Kidney (tissue), 14 donors: ENCODE measurements around the gene LPCAT1. TPM values are rescaled to one million over a fixed set of nuclear protein-coding genes. Genes with fewer than 3 reads are reported as not detected.
A peak's percentile ranks its signal among the peaks of the same experiment; 100 is the strongest.

Source experiments
- DNase-seq, 5 donors: peaks; one replicate each; pipeline ENCODE4 v3.0.0-alpha.2; 2013 to 2020
- FAIRE-seq: peaks from 2 replicates; lab custom pipeline; 2012; peaks lifted over from hg19 to GRCh38; lab: Jason Lieb, UNC
- H3K27ac ChIP-seq, 2 donors: one replicate each; pipeline ENCODE4 v1.7.0; 2013; ENCODE audit warnings: low read depth in 2 of 2, low read length in 2 of 2, inconsistent platforms in 1 of 2
- H3K27me3 ChIP-seq: one replicate; pipeline ENCODE4 v1.7.1; 2013; ENCODE audit warnings: low read length, inconsistent platforms; ENCODE audit not compliant: control insufficient read depth, insufficient read depth
- H3K36me3 ChIP-seq, 3 donors: one replicate each; pipeline versions ENCODE4 v1.7.0 to v1.7.1; 2013; ENCODE audit warnings: low read length in 3 of 3, control low read depth in 1 of 3, inconsistent platforms in 1 of 3; ENCODE audit not compliant: insufficient read depth in 3 of 3, control insufficient read depth in 2 of 3
- H3K4me1 ChIP-seq, 3 donors: one replicate each; pipeline versions ENCODE4 v1.7.0 to v1.7.1; 2013; ENCODE audit warnings: low read length in 3 of 3, inconsistent platforms in 1 of 3, low read depth in 1 of 3; ENCODE audit not compliant: control insufficient read depth in 2 of 3, insufficient read depth in 2 of 3
- H3K4me3 ChIP-seq, 3 donors: one replicate each; pipeline versions ENCODE4 v1.7.0 to v1.8.1; 2013; ENCODE audit warnings: low read length in 3 of 3, control low read depth in 1 of 3, inconsistent platforms in 1 of 3
- H3K9ac ChIP-seq, 3 donors: one replicate each; pipeline versions ENCODE4 v1.7.0 to v1.7.1; 2013; ENCODE audit warnings: low read length in 3 of 3, control low read depth in 1 of 3, inconsistent platforms in 1 of 3
- H3K9me3 ChIP-seq, 3 donors: one replicate each; pipeline versions ENCODE4 v1.7.0 to v1.7.1; 2013; ENCODE audit warnings: low read length in 3 of 3, control low read depth in 1 of 3, inconsistent platforms in 1 of 3; ENCODE audit not compliant: control insufficient read depth in 2 of 3, insufficient read depth in 1 of 3
- intact Hi-C: fragments of 100-400 bp; cut with DNase I; formaldehyde crosslinking; loops from one replicate; pipeline ENCODE4 v1.11.1; 2022
- polyA plus RNA-seq: library from polyadenylated mRNA; stranded (reverse); fragments of 350-450 nt; fragmentation: Illumina TruSeq; extraction: RNeasy Lipid Tissue Mini Kit (QIAGEN cat#74804); gene quantifications from one replicate; pipeline ENCODE4 v1.2.3, GENCODE V29; 2014; ENCODE audit warnings: low read depth, low replicate concordance; ENCODE audit not compliant: insufficient read depth
- total RNA-seq: library from RNA; stranded (reverse); fragmentation: NEBNext Ultra II Directional; extraction: Animal tissue kit (Norgen Biotek cat#: 25700); gene quantifications from one replicate; pipeline ENCODE4 v1.2.1, GENCODE V29; 2021
- TF ChIP-seq, protein P1 (sequence below): IDR thresholded peaks from 3 replicates; pipeline ENCODE4 v1.5.1; 2012; ENCODE audit warnings: mild to moderate bottlenecking, moderate library complexity, borderline replicate concordance; ENCODE audit not compliant: insufficient read depth; ENCODE audit errors: extremely low read depth
- donor health status: control.
- donor health status: control.
- donor health status: control.
- donor health status: control.
- donor health status: control.
- donor health status: DM: yes; HTN: yes; CAD: no.
- donor health status: Normal renal cell carcinoma (clear cell type).

The LPCAT1 gene
- total and polyA plus RNA-seq, 2 donors from 2014 or later = 22.2 to 46.5 TPM

DNA sequence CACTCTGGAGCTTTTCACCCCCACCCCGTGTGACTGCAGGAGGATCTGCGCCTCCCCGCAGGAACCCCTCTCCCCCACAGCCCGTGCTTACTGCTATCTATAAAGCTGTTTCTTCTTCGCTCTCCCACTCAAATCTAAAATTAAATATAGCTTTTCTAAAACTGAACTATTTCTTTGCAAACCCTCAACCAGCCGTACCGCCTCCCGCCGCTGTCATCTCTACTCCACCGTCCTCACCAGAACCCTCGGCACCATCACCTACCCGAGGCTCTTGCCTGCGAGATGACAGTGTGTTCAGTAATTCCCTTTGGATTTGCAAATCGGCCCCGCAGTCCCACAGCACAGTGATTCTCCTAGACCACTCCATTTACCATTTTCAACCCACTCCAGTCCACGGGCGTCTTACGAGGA, 13.6 kb downstream of the LPCAT1 start:
- H3K4me1 ChIP-seq = peaks cover 0 to 5% (median 0%) of the 10 kb centered on the region in 3 donors
- intact Hi-C loops = no loop called here
- DNase-seq (peak in 2 of 5 donors; percentile 4 to 15), FAIRE-seq (no peak)
- peaks cover 0 to 2% (median 0%) of the 10 kb centered on the region in 3 donors for H3K36me3 ChIP-seq
- no peak overlapping the region for H3K27ac ChIP-seq
- no peak overlapping the region for H3K9ac ChIP-seq
- no peaks in the 10 kb centered on the region for H3K9me3 ChIP-seq
- no peak overlapping the region for H3K4me3 ChIP-seq
- no peaks in the 10 kb centered on the region for H3K27me3 ChIP-seq
- TF ChIP-seq, protein P1, sequence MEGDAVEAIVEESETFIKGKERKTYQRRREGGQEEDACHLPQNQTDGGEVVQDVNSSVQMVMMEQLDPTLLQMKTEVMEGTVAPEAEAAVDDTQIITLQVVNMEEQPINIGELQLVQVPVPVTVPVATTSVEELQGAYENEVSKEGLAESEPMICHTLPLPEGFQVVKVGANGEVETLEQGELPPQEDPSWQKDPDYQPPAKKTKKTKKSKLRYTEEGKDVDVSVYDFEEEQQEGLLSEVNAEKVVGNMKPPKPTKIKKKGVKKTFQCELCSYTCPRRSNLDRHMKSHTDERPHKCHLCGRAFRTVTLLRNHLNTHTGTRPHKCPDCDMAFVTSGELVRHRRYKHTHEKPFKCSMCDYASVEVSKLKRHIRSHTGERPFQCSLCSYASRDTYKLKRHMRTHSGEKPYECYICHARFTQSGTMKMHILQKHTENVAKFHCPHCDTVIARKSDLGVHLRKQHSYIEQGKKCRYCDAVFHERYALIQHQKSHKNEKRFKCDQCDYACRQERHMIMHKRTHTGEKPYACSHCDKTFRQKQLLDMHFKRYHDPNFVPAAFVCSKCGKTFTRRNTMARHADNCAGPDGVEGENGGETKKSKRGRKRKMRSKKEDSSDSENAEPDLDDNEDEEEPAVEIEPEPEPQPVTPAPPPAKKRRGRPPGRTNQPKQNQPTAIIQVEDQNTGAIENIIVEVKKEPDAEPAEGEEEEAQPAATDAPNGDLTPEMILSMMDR = no peak

DNA sequence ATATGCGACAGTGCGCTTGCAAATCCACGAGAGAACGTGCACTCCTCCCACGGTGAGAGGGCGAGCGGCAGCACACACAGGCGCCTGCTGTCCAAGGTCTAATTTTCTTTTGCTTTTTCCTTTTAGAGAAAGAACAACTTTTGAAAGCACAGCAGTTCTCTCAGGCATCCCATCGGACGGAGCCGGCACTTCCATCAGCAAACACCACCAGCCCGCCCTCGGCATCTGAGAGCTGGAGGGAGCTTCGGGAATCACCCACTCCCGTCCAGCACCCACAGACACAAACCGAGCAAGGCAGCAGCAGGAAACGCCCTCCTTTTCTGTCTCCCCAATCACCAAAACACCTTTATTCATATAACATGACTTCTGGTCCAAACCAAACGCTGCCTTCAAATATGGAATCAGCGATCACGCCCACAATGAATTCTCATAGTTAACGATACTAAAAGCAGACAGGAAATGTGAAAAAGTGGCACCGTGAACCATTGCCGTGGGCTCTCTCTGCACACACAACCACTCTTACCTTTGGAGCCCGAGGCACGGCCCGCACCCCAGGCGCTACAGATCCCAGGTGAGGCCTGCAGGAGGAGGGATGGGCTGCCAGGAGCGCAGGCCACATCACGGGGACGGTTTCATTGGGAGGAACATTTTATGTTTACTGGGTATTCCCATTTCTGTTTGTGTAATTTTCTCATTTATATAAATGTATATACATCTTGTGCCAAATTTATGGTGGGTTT, 14.2 kb downstream of the LPCAT1 start:
- FAIRE-seq (no peak), DNase-seq (peak in 3 of 5 donors; percentile 3 to 39 (median 11))
- TF ChIP-seq, protein P1 = no peak
- H3K36me3 ChIP-seq = peaks cover 0 to 2% (median 0%) of the 10 kb centered on the region in 3 donors
- no peaks in the 10 kb centered on the region for H3K9me3 ChIP-seq
- peaks cover 0 to 5% (median 0%) of the 10 kb centered on the region in 3 donors for H3K4me1 ChIP-seq
- no peaks in the 10 kb centered on the region for H3K27me3 ChIP-seq
- intact Hi-C loops = no loop called here
- no peak overlapping the region for H3K27ac ChIP-seq
- H3K9ac ChIP-seq = no peak overlapping the region
- H3K4me3 ChIP-seq = no peak overlapping the region

DNA sequence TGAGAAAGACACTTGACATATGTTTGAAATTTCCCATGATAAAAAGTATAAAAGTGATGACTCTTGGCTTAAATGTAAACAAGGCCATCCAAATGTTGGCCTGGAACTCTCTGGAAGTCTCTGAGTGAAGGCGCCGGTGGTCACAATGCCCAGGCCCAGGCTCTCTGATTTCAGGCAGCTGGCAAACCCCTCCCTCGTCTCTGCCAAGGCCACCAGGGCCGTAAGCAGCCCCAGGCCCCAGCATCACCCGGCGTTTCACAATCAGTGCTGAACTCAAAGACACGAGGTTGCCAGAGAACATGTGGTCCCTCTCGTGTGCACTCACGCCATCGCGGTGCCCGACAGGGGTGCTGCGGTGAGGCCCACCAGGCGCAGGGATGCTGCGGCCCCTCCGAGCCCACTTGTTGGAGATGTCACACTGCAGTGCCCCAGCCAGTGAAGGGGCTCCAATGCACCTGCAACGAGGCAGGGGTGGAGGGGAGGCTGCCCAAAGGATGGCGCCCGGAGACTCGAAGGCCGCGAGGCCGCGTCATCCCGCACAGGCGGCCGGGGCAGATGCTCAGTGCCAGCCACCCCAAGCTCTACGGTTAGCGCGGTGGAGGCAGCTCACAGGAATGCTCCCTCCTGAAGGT, 15.0 kb downstream of the LPCAT1 start:
- DNase-seq (peak in 3 of 5 donors; percentile 1 to 61 (median 22)), FAIRE-seq (no peak)
- peaks cover 0 to 2% (median 0%) of the 10 kb centered on the region in 3 donors for H3K36me3 ChIP-seq
- H3K27me3 ChIP-seq = no peaks in the 10 kb centered on the region
- H3K9ac ChIP-seq = no peak overlapping the region
- intact Hi-C loops = no loop called here
- no peaks in the 10 kb centered on the region for H3K9me3 ChIP-seq
- H3K4me1 ChIP-seq = peaks cover 0 to 5% (median 0%) of the 10 kb centered on the region in 3 donors
- no peak overlapping the region for H3K27ac ChIP-seq
- TF ChIP-seq, protein P1 = no peak
- H3K4me3 ChIP-seq = no peak overlapping the region
